ENCODE data around the gene PTPRT.

PTPRT gene

DNA sequence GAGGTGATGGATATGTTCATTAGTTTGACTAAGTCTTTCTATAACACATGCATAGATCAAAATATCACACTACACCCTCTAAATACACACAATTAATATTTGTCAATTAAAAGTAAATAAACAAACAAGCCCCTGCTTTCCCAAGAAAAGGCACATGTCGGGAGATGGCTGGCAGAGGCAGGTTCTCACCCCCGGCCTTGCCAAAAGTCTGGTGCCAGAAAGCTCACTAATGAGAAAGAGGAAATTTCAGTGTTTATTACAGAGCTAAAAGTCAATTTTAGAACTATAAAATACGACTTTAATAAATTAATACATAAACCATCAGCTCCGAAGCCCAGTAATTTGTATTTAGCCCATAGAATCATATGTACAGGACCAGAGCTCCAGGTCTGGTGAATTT, 404.7 kb downstream of the PTPRT start:
- H3K9ac ChIP-seq (ENCODE audit: low read length): no peak overlapping the region
- no peaks in the 10 kb centered on the region for H3K27me3 ChIP-seq (ENCODE audit: low read length)
- no peaks in the 10 kb centered on the region for H3K9me2 ChIP-seq (replicated peaks; ENCODE audit: insufficient read depth, low read length)
- 0 out of 2 replicates have a peak, but pooled peaks cover 3% of the 10 kb centered on the region for H3K9me3 ChIP-seq (ENCODE audit: insufficient read depth, low read length)
- H3K4me2 ChIP-seq (ENCODE audit: low read depth, low read length, poor library complexity, severe bottlenecking): no peak overlapping the region
- no peaks in the 10 kb centered on the region for H3K79me2 ChIP-seq (ENCODE audit: insufficient read depth, low read length)
- no peak overlapping the region for H2AFZ ChIP-seq (ENCODE audit: low read depth, low read length, severe bottlenecking)
- no peaks in the 10 kb centered on the region for H3F3A ChIP-seq (ENCODE audit: insufficient read depth)
- H3K4me3 ChIP-seq (ENCODE audit: insufficient read depth, low read length, poor library complexity, severe bottlenecking): no peak overlapping the region
- no peaks in the 10 kb centered on the region for H4K20me1 ChIP-seq (ENCODE audit: low read depth, low read length)
- no peaks in the 10 kb centered on the region for H3K36me3 ChIP-seq (ENCODE audit: low read length)
- H3K27ac ChIP-seq (ENCODE audit: low read depth, low read length): no peak overlapping the region
- TF ChIP-seq, protein P1, sequence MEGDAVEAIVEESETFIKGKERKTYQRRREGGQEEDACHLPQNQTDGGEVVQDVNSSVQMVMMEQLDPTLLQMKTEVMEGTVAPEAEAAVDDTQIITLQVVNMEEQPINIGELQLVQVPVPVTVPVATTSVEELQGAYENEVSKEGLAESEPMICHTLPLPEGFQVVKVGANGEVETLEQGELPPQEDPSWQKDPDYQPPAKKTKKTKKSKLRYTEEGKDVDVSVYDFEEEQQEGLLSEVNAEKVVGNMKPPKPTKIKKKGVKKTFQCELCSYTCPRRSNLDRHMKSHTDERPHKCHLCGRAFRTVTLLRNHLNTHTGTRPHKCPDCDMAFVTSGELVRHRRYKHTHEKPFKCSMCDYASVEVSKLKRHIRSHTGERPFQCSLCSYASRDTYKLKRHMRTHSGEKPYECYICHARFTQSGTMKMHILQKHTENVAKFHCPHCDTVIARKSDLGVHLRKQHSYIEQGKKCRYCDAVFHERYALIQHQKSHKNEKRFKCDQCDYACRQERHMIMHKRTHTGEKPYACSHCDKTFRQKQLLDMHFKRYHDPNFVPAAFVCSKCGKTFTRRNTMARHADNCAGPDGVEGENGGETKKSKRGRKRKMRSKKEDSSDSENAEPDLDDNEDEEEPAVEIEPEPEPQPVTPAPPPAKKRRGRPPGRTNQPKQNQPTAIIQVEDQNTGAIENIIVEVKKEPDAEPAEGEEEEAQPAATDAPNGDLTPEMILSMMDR (IDR thresholded peaks at IDR 0.05; ENCODE audit: insufficient read depth, low read length, poor library complexity, severe bottlenecking): no peak
- no peak for TF ChIP-seq EZH2phosphoT487 (conservative IDR thresholded peaks at IDR 0.05; ENCODE audit: low read length)

- no peak overlapping the region for H3K4me3 ChIP-seq (ENCODE audit: insufficient read depth, low read length, poor library complexity, severe bottlenecking)
- H3K9ac ChIP-seq (ENCODE audit: low read length): no peak overlapping the region
- H3K27ac ChIP-seq (ENCODE audit: low read depth, low read length): no peak overlapping the region
- H2AFZ ChIP-seq (ENCODE audit: low read depth, low read length, severe bottlenecking): no peak overlapping the region
- no peak overlapping the region for H3K4me2 ChIP-seq (ENCODE audit: low read depth, low read length, poor library complexity, severe bottlenecking)
- no peaks in the 10 kb centered on the region for H3F3A ChIP-seq (ENCODE audit: insufficient read depth)
- no peaks in the 10 kb centered on the region for H3K27me3 ChIP-seq (ENCODE audit: low read length)
- no peaks in the 10 kb centered on the region for H4K20me1 ChIP-seq (ENCODE audit: low read depth, low read length)
- no peak for TF ChIP-seq EZH2phosphoT487 (conservative IDR thresholded peaks at IDR 0.05; ENCODE audit: low read length)
- TF ChIP-seq, protein P1 (IDR thresholded peaks at IDR 0.05; ENCODE audit: insufficient read depth, low read length, poor library complexity, severe bottlenecking): no peak
- H3K36me3 ChIP-seq (ENCODE audit: low read length): no peaks in the 10 kb centered on the region
- H3K9me2 ChIP-seq (replicated peaks; ENCODE audit: insufficient read depth, low read length): no peaks in the 10 kb centered on the region
- 0 out of 2 replicates have a peak, but pooled peaks cover 4% of the 10 kb centered on the region for H3K9me3 ChIP-seq (ENCODE audit: insufficient read depth, low read length)
- no peaks in the 10 kb centered on the region for H3K79me2 ChIP-seq (ENCODE audit: insufficient read depth, low read length)
These were observed 410.5 kb downstream of the PTPRT start for GRCh38 chr20:42779216-42779615.

DNA sequence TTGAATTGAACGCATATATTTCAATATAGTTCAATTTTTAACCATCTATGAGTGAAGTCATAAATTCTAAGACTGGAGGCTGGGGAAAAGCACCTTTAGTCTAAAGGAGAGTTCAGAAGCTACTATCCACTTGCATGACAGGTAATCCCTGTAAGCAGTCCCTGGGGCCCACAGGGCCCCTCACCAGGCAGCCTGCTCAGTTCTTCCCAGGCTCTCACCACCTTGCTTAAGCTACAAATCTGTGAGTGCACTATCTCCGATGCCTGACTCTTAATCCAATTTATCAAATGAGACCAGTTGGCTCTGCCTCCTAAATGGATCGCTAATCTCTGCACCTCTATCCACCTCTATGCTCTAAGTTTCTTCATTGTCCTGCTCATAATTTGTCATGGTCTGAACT, 413.8 kb downstream of the PTPRT start:
- no peak overlapping the region for H3K4me2 ChIP-seq (ENCODE audit: low read depth, low read length, poor library complexity, severe bottlenecking)
- no peak overlapping the region for H3K9ac ChIP-seq (ENCODE audit: low read length)
- no peaks in the 10 kb centered on the region for H3K79me2 ChIP-seq (ENCODE audit: insufficient read depth, low read length)
- no peaks in the 10 kb centered on the region for H3K27me3 ChIP-seq (ENCODE audit: low read length)
- no peak overlapping the region for H3K4me3 ChIP-seq (ENCODE audit: insufficient read depth, low read length, poor library complexity, severe bottlenecking)
- H3K9me3 ChIP-seq (ENCODE audit: insufficient read depth, low read length): 0 out of 2 replicates have a peak, but pooled peaks cover 4% of the 10 kb centered on the region
- TF ChIP-seq, protein P1 (IDR thresholded peaks at IDR 0.05; ENCODE audit: insufficient read depth, low read length, poor library complexity, severe bottlenecking): no peak
- no peak for TF ChIP-seq EZH2phosphoT487 (conservative IDR thresholded peaks at IDR 0.05; ENCODE audit: low read length)
- H2AFZ ChIP-seq (ENCODE audit: low read depth, low read length, severe bottlenecking): no peak overlapping the region
- no peaks in the 10 kb centered on the region for H4K20me1 ChIP-seq (ENCODE audit: low read depth, low read length)
- no peak overlapping the region for H3K27ac ChIP-seq (ENCODE audit: low read depth, low read length)
- H3F3A ChIP-seq (ENCODE audit: insufficient read depth): no peaks in the 10 kb centered on the region
- no peaks in the 10 kb centered on the region for H3K9me2 ChIP-seq (replicated peaks; ENCODE audit: insufficient read depth, low read length)
- no peaks in the 10 kb centered on the region for H3K36me3 ChIP-seq (ENCODE audit: low read length)

Measured in SU-DHL-6 (cell line).